Measurements from ENCODE around the gene LDB2.
"Not testable (repeated sequence)": the region's sequence is repeated elsewhere in the genome, so short reads cannot be mapped to it uniquely, and the experiment has no call there.

The LDB2 gene

DNA sequence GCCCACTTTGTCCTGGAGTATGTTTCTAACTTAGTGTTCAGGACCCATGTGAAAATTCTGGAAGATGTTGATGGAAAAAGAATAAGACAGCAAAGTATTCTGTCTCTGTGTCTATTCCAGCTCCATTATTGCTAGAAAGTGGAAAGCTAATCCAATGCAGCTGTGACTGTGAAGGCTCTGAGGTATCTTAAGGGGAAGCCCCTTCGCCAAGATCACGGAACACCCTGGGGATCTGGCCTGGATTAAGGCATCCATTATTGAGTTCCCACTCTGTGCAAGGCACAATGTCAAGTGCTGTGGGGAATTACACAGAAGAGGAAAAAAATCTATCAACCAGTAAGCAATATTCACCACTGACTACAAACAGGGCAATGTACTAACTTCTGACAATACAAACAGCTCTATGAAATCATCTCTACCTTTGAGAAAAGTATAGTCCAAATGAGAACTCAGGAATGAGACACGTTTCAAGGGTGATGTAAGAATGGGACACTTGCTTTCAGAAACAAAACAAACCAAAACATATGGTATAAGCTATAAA lies 222.1 kb downstream of the LDB2 start:
- no peak for DNase-seq

DNA sequence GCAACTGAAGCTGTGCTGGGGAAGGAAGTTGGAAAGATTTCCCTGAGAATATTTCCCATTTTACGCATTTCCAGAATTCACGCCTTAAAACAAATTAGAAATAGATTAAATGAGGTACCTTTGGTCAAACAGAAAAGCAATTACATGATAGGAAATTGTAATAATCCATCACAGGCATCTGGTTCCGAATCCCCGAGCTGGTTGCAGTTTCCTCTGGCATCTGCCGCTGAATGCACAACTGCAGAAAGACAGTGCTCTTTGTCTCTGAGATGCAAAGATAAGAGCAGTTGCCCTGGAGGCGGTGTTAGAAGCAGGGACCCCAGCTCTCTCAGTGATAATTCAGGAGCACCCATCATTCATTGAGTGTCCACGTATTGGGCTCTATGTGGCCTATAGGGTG lies 224.4 kb downstream of the LDB2 start:
- no peak for DNase-seq

DNA sequence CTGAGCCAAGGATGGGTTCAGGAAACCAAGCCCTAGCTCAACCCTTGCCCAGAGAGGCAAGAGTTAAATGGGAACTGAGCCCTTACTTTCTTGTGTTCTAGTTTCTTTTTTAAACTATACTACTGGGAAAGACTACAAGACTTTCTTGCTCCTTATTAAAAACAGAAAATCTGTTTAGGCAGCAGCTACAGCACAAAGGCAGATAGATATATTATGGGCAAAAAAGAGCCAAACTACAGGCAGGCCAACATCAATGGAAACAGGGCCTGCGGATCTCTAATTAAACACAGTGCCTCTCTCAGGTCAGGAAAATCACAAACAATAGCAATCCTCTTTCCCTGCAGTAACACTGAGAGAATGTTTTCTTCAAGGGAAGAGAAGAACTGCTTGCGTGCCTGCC lies 226.0 kb downstream of the LDB2 start:
- no peak for DNase-seq

DNA sequence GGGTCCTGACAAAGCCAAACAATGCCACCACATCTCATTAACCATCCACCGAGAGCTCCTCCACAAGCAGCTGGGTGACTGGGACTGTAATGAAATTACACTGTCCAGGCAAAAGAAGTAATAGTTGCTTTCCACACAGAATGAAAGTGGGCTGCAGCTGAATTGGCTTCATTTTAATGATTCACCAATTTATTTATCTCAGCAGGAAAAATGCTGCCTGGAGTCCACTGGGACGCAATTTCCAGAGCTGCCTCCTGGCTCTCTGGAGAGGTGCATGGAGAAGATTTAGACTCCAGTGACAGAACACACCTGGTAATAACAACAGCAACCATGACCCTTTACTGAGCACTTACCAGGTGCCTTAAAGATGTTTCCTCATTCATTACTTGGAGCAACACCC lies 226.7 kb downstream of the LDB2 start:
- no peak for DNase-seq

DNA sequence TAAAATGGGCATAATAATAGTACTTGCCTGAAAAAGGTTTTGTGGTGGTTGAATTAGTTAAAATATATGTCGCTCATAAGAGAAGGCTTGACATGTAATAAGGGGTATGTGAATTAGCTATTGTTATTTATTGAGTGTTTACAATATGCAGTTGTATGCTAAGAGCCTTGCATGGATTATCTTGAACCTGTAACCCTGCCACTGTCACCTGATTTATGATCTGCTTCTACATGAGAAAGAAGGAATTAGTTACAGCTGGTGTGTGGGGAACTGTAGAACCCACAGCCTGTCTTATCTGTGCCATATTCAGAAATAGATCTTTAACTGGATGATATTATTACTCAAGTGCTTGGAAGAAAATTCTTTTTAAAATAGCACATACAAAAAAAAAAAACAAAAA lies 227.7 kb downstream of the LDB2 start:
- DNase-seq: no peak

DNA sequence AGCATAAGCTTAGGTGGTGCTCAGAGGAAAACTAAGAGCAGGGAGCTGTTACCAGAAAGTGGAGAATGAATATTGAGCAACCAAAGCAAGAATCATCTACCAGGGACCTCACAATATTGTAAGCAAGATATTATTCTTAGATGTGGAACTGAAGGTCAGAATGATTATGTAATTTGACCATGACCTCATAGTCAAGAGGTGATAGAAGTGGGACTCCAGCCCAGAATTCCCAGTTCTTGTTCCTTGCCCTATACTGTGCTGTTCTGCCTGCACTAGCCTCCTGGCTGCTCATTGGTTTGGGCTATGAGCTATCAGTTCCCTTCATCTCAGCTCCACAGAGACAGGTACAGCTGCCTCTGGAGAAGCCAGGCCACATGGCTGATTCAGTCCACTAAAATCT lies 229.4 kb downstream of the LDB2 start:
- DNase-seq: no peak

DNA sequence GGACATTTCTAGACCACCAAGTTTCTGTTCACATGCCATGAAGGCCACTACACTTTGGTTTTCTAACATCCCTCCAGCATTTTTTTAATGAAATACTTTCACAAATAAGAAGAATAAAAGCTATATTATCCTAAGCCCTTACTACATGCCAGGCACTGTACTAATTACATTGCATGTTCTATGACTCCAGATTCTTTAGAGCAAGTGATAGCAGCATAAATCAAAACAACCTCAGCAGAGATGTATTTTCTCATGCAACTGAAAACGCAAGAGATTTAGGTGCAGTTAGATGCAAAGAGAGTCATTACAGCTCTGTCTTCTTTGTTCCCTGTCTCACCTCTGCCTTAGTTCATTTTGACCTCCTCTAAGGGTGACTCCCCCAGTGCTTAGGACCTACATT lies 230.0 kb downstream of the LDB2 start:
- no peak for DNase-seq

DNA sequence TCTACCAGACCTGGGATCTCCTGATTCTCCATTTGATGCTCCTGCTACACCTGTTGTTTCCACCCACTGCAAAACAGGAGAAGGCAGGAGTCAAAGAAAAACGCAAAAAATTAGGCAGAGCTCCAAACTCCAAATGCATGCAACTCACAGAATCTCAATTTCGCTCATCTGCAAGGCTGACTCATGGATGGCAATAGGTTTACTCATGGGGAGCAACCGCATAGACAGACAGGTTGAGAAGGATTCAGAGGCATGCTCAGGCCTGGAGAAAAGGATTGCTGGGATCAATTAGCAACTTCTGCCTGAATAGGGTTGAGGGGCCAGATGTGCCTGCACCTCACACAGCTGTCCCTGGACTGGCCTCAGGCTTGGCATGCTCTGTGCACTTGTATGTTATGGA lies 231.0 kb downstream of the LDB2 start:
- no peak for DNase-seq

DNA sequence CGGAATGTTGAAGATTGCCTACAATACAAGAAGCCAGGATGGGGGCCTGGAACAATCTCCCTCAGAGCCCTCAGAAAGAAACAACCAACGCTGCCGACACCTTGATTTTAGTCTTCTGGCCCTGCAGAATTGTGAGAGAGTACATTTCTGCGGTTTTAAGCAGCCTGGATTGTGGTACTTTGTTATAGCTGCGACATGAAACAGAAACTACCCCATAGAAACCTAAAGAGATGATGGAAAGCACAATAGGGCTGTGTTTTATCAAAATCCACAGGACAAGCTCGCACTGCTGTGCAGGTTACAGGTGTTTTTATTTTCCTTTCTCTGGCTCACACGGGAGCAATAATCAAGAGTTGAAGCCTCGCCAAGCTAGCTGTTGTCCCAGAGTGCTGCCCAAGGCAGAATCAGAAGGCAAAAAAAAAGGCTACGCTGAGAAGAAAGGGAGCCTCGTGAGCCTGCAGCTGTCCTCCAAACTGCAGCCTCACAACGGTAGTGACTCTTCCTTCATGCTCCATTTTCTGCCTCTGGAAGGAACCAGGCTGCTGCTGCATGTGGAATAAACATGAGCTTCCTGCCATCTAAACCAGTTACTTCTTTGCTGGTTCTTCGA lies 232.4 kb downstream of the LDB2 start:
- DNase-seq: no peak

DNA sequence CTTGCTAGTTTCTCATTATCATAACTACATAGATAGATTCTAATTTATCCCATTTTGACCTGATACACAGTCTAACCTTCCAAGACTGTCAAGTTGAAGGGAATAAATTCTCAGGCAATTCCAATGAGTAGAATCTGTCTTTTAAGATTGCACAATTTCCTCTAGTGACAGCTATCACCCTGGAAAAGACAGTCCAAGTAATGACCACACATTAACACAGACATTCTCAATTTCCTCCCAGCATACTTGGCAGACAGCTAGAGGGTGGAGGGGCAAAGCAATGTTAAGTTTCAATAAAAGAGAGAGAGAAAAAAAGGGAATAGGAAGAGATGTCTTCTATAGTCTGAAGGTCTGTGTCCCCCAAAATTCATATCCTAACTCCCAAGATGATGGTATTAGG lies 234.7 kb downstream of the LDB2 start:
- DNase-seq: no peak

DNA sequence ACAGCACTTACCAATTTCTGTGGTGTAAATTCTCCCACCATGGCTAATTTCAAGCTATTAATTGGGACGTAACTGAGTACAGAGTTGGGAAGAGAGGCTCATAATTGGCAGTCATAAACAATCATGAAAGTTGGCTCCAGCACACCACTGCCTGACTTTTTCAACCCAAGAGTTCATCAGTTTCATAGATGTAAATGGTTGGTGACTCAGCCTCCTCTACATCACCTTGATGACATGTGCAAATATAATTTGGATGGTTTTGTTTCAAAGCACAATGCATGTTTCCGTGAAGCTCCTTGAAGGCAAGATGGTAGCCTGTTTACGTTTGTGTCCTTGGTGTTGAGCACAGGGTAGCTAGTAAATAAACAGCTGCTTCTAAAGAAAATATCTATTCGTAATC lies 235.1 kb downstream of the LDB2 start:
- no peak for DNase-seq

DNA sequence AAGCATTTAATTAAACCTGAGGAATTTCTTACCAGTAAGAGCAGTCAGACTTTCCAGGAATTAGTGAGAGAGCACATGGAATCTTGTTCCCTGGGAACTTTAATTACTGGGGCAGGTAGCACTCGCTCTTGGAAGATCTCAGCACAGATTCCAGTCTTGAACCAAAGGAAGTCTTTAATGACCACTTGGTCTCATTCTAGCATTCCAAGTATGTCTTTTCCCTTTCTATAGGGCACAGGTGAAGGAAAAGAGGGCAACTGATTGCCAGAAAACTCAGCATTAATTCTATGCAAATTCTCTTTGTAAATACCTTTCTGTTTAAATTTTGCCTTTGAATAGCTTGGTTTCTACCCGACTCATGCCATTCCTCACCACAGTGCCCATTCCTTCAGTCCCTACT lies 236.6 kb downstream of the LDB2 start:
- no peak for DNase-seq

DNA sequence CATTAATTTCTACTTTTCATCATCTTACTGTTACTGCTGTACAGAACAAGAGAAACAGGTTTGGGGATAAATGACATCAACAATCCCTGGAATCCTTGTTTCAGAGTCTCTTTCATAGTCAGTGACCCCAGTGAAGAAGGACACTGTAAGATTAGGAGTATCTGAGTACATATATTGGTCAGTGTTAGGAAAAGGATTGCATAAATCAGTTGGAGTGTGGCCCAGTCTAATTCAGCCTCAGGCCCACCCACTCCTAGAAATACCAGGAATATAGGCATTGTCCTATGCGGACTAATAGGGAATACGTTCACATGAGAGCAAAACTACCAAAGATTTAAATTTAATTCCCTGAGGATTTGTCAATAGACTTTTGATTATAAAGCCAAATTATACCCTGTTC lies 237.8 kb downstream of the LDB2 start:
- no peak for DNase-seq

DNA sequence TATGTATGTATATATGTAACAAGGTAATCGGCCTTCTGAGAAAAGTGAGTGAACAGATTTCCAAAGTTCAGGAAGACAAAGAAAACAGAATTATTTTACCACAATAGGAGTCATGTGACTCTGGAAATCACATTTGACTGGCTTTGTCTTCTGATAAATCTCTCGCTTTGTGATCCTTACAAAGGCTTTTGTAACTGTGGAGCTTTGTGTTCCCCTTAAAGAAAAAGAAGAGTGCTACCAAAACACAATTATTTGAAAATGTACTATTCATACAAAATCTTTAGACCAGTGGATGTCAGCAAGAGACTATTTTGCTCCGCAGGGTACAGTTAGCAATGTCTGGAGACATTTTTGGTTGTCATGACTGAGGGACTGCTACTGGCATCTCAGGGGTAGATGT lies 238.8 kb downstream of the LDB2 start:
- no peak for DNase-seq

DNA sequence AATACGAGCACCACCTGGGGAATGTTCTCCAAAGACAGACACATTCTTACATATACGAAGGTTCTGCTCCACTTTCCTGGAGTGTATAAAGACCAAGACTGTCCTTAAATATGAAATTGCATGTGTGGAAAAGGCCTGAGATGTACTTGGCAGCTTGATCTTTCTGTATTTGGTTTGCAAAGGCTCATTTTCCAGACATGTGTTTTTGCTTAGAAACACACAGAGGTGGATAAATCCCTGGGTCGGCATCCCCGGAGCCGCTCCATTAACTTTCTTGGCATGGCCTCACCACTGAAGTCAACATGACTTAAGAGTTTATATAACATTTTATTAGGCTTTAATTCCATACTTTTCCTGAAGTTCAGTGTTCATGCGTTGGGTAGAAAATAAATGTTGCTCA lies 239.4 kb downstream of the LDB2 start:
- no peak for DNase-seq

DNA sequence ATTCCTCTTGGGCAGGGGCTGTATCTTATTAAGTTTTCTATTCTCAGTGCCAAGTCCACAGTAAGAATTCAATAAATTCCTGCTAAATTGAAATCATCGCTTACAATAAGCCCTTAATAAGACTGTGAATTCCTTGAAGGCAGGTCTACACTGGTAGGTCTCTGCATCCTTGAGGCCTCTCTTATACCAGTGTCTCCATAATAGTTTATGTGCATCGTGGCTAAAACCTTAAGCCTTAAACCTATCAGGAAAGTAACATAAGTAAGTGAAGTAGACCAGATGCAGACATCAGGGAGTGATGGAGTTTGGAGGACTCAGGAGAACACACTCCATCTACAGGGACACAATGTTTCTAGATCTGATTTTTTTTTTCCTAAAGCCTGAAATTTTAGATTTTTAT lies 240.3 kb downstream of the LDB2 start:
- no peak for DNase-seq

DNA sequence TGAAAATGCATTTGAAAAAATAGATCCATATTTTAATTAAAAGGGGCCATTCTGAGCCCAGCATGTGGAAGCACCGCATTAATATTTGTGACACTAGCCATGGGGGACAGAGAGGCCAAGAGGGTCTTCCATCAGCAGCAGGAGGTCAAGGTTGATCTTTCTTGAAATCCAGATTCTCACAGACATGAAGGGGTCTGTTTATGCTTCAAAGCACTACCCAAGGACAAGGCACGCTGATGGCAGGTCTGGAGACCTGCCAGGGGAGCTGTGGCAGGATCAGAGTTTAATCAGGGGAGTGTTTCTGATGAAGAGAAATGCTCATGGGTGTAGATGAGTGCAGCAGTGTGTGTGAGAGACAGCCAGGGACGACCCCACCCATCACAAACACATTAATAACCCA lies 243.3 kb downstream of the LDB2 start:
- no peak for DNase-seq

DNA sequence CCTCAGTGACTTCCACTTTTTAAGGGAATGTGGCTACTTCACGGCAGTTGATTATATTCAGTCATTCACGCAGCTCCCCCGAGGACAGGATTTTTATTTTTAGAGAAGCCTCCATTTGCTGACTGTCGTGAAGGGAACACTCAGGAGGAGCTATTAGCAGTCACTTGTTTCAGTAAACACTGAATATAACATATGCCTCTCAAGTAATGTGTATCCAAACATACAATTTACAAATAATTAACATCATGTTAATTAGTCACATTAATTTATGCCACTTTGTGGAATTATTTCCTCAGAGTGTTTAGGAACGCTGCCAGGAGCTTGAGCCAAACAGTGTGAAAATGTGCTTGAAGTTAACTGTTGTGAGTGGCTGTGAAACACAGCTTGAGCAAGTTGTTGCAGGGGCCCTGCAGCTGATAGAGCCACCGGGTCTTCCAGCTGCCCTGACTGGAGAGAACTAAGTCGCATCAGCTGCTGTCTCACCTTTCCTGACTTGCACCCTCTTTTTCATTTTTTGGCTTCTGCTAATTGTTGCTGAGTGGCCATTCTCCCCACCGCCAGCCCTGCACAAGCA lies 245.6 kb downstream of the LDB2 start:
- DNase-seq: no peak

DNA sequence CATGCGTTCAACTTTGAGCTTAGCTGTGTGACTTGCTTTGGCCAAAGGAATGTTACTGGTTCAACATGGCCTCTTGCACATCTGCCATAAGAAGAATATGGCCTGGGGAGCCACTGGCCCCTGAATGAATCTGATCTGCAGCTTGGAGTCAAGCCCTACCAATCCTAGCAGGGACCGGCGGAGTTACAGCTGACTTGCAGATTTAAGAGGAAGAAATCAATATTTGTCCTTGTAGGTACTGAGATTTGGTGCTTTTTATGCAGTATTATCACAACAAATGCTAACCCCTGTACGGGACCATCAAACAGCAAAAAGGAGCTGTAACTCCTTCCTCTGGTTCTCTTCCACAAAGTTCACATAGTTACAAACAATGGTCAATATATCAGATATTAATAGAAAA lies 252.0 kb downstream of the LDB2 start:
- DNase-seq: no peak

DNA sequence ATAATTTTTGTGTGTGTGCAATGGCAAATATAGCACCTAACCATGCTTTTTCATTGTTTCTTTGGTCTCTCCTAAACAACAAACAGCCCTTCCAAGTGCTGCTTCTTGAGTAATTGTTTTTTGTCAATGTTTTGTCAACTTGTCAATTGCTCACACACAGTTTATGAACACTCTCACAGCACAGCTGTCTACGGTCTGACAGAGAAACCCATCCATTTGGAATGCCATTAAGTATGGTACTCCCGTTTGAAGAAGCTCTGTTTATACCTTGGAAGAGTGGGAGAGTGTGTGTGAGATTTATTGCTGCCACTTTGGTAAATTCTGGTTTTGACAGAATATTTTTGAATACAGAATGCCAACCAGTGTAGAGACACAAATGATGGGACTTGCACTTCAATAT lies 254.6 kb downstream of the LDB2 start:
- DNase-seq: no peak

DNA sequence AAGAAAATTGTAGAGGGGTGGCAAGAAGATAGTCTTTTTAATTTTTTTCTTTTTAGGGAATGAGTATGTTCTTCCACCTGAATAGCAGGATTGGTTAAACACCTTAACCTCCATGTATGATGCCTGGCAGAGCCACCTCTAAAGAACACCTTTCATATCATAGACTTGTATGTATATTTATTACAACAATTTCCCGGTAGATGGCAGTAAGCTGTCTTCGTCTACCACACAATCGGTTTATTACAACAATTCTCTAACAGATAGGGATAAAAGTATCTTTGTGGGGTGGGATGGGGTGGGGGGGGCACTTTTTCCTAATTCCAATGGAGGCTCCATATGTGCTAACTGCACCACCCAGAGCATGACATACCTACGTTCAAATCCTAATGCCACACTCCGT lies 255.5 kb downstream of the LDB2 start:
- no peak for DNase-seq

DNA sequence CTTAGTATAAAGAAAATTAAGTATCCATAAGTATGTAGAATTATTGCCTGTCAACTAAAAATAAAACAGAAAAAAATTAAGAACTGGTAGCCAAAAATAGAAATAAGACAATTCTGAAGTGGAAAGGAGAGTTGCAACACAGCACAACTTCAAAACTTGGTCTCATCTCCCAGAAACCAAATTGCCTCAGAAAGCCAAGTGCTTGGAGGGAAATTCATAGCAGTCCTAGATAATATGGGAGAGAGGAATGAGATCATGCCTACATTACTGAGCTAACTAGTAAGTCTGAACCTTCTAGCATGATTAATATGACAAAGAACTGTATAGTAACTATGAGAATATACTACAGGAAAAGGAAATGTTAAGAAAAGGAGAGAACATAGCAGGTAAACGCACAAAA lies 256.5 kb downstream of the LDB2 start:
- DNase-seq: no peak

DNA sequence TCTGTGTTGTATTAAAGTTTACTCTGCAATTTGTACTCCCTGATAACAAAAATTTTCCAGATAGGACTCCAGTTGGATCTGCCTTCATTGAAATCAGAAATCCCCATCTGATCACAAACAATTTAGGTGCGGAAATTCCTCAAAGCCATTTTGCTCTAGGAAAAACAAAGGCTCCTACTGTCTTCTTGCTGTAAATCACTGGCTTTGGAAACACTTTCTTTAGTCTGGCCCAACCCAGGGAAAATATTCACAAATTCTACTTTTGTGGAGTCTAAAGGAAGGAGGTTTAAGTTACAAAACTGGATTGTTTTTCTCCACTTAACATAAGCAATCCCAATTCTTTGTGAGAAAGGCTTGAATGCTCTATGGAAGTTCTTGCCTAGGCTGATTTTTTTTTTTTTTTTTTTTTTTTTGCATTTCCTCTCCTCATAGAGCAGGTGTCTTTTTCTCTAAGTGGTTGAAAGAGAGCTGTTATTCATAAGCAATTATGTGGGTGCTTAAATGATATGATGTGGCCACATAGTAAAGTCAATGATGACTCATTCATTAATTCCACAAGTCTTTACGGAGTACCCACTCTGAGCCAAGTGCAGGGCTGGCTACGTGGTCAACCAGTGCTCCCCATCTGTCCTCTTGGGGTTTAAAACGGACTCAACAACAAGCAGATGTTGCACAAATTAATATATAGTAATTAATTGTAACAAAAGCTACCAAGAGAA lies 261.4 kb downstream of the LDB2 start:
- DNase-seq: no peak

DNA sequence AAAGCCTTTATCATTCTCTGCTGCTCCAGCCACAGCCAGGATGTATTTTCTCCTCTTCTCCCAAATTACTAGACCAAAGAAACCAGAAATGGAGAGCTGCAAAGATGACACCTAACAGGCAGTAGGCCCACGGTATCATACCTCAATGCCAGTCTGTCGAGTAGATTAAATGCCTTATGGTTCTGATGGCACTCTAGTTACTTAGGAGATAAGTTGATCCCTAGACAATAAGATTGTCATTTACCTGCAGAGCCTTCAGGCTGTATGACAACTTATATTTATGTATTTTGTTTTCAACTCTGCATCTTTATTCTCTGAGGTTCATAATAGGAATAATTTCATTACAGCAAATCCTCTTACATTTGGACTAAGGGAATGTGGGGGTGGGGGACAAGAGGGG lies 262.1 kb downstream of the LDB2 start:
- DNase-seq: no peak

DNA sequence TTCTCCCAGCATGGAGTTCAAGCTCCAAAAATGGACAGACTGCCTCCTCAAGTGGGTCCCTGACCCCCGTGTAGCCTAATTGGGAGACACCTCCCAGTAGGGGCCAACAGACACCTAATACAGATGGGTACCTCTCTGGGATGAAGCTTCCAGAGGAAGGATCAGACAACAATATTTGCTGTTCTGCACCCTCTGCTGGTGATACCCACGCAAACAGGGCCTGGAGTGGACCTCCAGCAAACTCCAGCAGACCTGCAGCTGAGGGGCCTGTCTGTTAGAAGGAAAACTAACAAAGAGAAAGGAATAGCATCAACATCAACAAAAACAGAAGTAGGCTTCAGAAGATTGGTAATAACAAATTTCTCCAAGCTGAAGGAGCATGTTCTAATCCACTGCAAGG lies 269.2 kb downstream of the LDB2 start:
- DNase-seq: not testable (repeated sequence)

Measured in activated effector memory CD4-positive, alpha-beta T cell treated with anti-CD3 and anti-CD28 coated beads, Interleukin-2, amount 50 U/mL, for 16 hours (primary cell).